H9 (cell line): ENCODE measurements around the gene ETFDH. TPM values are rescaled to one million over a fixed set of nuclear protein-coding genes. Genes with fewer than 3 reads are reported as not detected.
A peak's percentile ranks its signal among the peaks of the same experiment; 100 is the strongest.

Experiments
- DNase-seq: peaks from one replicate; pipeline ENCODE4 v3.0.0-alpha.2; 2017
- H2AFZ ChIP-seq: one replicate; pipeline ENCODE4 v1.6.1; 2013; ENCODE audit warnings: mild to moderate bottlenecking, low read length, control low read depth, moderate library complexity
- H2AK5ac ChIP-seq: 2 replicates; pipeline ENCODE4 v1.6.1; 2013; ENCODE audit warnings: low read length, control low read depth, mixed read lengths; ENCODE audit not compliant: insufficient read length
- H2BK120ac ChIP-seq: one replicate; pipeline ENCODE4 v1.6.1; 2013; ENCODE audit warnings: low read depth, mild to moderate bottlenecking, low read length, control low read depth, inconsistent platforms; ENCODE audit not compliant: poor library complexity, severe bottlenecking
- H2BK12ac ChIP-seq: 2 replicates; pipeline ENCODE4 v1.6.1; 2013; ENCODE audit warnings: low read length, control low read depth, mixed read lengths, low read depth; ENCODE audit not compliant: insufficient read length
- H2BK15ac ChIP-seq: 2 replicates; pipeline ENCODE4 v1.6.1; 2013; ENCODE audit warnings: low read depth, low read length, control low read depth
- H2BK20ac ChIP-seq: one replicate; pipeline ENCODE4 v1.6.1; 2013; ENCODE audit warnings: low read depth, mild to moderate bottlenecking, low read length, control low read depth, inconsistent platforms; ENCODE audit not compliant: poor library complexity, severe bottlenecking
- H2BK5ac ChIP-seq: 2 replicates; pipeline ENCODE4 v1.6.1; 2013; ENCODE audit warnings: low read length, control low read depth, mixed read lengths; ENCODE audit not compliant: insufficient read length
- H3K14ac ChIP-seq: 2 replicates; pipeline ENCODE4 v1.6.1; 2013; ENCODE audit warnings: low read length, control low read depth; ENCODE audit not compliant: insufficient read depth
- H3K18ac ChIP-seq: 2 replicates; pipeline ENCODE4 v1.6.1; 2013; ENCODE audit warnings: low read depth, mild to moderate bottlenecking, mixed read lengths, low read length, control low read depth; ENCODE audit not compliant: insufficient read length
- H3K23ac ChIP-seq: 2 replicates; pipeline ENCODE4 v1.6.1; 2013; ENCODE audit warnings: low read length, control low read depth, mixed read lengths, low read depth; ENCODE audit not compliant: insufficient read length
- H3K23me2 ChIP-seq: 2 replicates; pipeline ENCODE4 v1.6.1; 2013; ENCODE audit warnings: low read depth, mild to moderate bottlenecking, mixed read lengths, low read length, control low read depth; ENCODE audit not compliant: insufficient read length, poor library complexity, severe bottlenecking
- H3K27ac ChIP-seq: 2 replicates; pipeline ENCODE4 v1.5.1; 2013; ENCODE audit warnings: low read length, control low read depth, mixed read lengths, low read depth; ENCODE audit not compliant: insufficient read length
- H3K27me3 ChIP-seq: 2 replicates; pipeline ENCODE4 v1.6.1; 2013; ENCODE audit warnings: low read length, control low read depth, inconsistent platforms; ENCODE audit not compliant: insufficient read depth
- H3K4ac ChIP-seq: 2 replicates; pipeline ENCODE4 v1.6.1; 2013; ENCODE audit warnings: low read depth, mild to moderate bottlenecking, control low read depth, inconsistent platforms, low read length, moderate library complexity
- H3K4me1 ChIP-seq: 2 replicates; pipeline ENCODE4 v1.6.1; 2013; ENCODE audit warnings: low read length, control low read depth, inconsistent platforms; ENCODE audit not compliant: insufficient read depth
- H3K4me2 ChIP-seq: 2 replicates; pipeline ENCODE4 v1.6.1; 2013; ENCODE audit warnings: low read length, control low read depth, mixed read lengths; ENCODE audit not compliant: insufficient read length, insufficient read depth
- H3K56ac ChIP-seq: 2 replicates; pipeline ENCODE4 v1.6.1; 2013; ENCODE audit warnings: low read depth, mild to moderate bottlenecking, mixed read lengths, low read length, control low read depth; ENCODE audit not compliant: insufficient read length
- H3K79me1 ChIP-seq: 2 replicates; pipeline ENCODE4 v1.6.1; 2013; ENCODE audit warnings: low read depth, mild to moderate bottlenecking, moderate library complexity, low read length, control low read depth, inconsistent platforms; ENCODE audit not compliant: insufficient read depth, poor library complexity, severe bottlenecking
- H3K79me2 ChIP-seq: 2 replicates; pipeline ENCODE4 v1.6.1; 2013; ENCODE audit warnings: low read length, control low read depth, inconsistent platforms; ENCODE audit not compliant: insufficient read depth
- H3K9ac ChIP-seq: 2 replicates; pipeline ENCODE4 v1.6.1; 2013; ENCODE audit warnings: low read length, control low read depth, mixed read lengths; ENCODE audit not compliant: insufficient read length; ENCODE audit errors: extremely low read depth
- H3K9me3 ChIP-seq: one replicate; pipeline ENCODE4 v1.6.1; 2013; ENCODE audit warnings: low read depth, low read length, inconsistent platforms; ENCODE audit not compliant: control insufficient read depth
- H3T11ph ChIP-seq: one replicate; pipeline ENCODE4 v1.6.1; 2013; ENCODE audit warnings: mild to moderate bottlenecking, low read length, control low read depth, inconsistent platforms
- H4K20me1 ChIP-seq: one replicate; pipeline ENCODE4 v1.6.1; 2013; ENCODE audit not compliant: control insufficient read depth, insufficient read length, insufficient read depth
- H4K5ac ChIP-seq: 2 replicates; pipeline ENCODE4 v1.6.1; 2013; ENCODE audit warnings: low read depth, mild to moderate bottlenecking, mixed read lengths, low read length, control low read depth; ENCODE audit not compliant: insufficient read length
- H4K8ac ChIP-seq: replicated peaks from 2 replicates; pipeline ENCODE4 v1.6.1; 2013; ENCODE audit warnings: low read length, control low read depth, mixed read lengths, low read depth; ENCODE audit not compliant: insufficient read length
- H4K91ac ChIP-seq: 2 replicates; pipeline ENCODE4 v1.6.1; 2013; ENCODE audit warnings: low read depth, mild to moderate bottlenecking, moderate library complexity, mixed read lengths, low read length, control low read depth; ENCODE audit not compliant: insufficient read length
- H3K27ac Mint-ChIP-seq, 3 experiments: 2 replicates in 2 of 3; 3 replicates in 1 of 3; pipeline ENCODE4 v1.8.0; 2020 to 2021; ENCODE audit warnings: mixed read lengths in 3 of 3, mild to moderate bottlenecking in 1 of 3, moderate library complexity in 1 of 3
- H3K27me3 Mint-ChIP-seq: 2 replicates; pipeline ENCODE4 v1.8.0; 2021; ENCODE audit warnings: low read depth, mild to moderate bottlenecking, moderate library complexity, mixed read lengths
- H3K36me3 Mint-ChIP-seq, 3 experiments: 2 replicates in 2 of 3; 3 replicates in 1 of 3; pipeline ENCODE4 v1.8.0; 2020 to 2021; ENCODE audit warnings: low read depth in 3 of 3, mixed read lengths in 3 of 3; ENCODE audit not compliant: insufficient read depth in 1 of 3
- H3K4me1 Mint-ChIP-seq, 2 experiments: 2 replicates each; pipeline ENCODE4 v1.8.0; 2020; ENCODE audit warnings: mixed read lengths in 2 of 2
- H3K4me3 Mint-ChIP-seq, 2 experiments: 2 replicates in 1 of 2; 3 replicates in 1 of 2; pipeline ENCODE4 v1.8.0; 2020 to 2021; ENCODE audit warnings: mild to moderate bottlenecking in 2 of 2, mixed read lengths in 2 of 2, moderate library complexity in 1 of 2
- H3K9me3 Mint-ChIP-seq, 2 experiments: 2 replicates in 1 of 2; 3 replicates in 1 of 2; pipeline ENCODE4 v1.8.0; 2020; ENCODE audit warnings: mild to moderate bottlenecking in 2 of 2, mixed read lengths in 2 of 2, moderate library complexity in 1 of 2
- WGBS: extraction: QIAGEN DNeasy Blood & Tissue Kit; methylation state at CpG from one replicate; pipeline ENCODE4 v1.1.7; 2013; ENCODE audit warnings: missing lambda C conversion rate, low lambda C conversion rate, mixed read lengths; ENCODE audit not compliant: insufficient read length; ENCODE audit errors: extremely low coverage; 5-methylcytosine and 5-hydroxymethylcytosine counted together
- total RNA-seq: library from RNA; stranded (reverse); gene quantifications from 2 replicates; pipeline ENCODE4 v1.2.1, GENCODE V29; 2021
- TF ChIP-seq, protein P1 (sequence below): fragments of 200-600 bp; sonication (generic); conservative IDR thresholded peaks from 3 replicates; pipeline ENCODE4 v1.8.0; 2021; ENCODE audit warnings: antibody characterized with exemption, mild to moderate bottlenecking

Gene ETFDH
- total RNA-seq, 1 experiment from 2014 or later: 12.8 TPM

DNA sequence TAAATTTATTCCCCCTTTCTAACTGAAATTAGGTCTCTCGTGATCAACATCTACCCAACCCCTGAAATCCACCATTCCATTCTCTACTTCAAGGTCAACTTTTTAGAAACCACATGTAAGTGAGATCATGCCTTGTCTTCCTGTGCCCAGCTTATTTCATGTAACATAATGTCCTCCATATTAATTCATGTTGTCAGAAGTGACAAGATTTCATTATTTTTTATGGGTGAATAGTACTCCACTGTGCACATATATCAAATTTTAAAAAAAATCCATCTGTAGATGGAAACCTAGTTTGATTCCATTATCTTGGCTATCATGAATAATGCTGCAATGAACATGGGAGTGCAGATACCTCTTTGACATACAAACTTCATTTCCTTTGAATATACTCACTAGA lies 49.6 kb downstream of the ETFDH start:
- no peak overlapping the region for H2BK12ac ChIP-seq
- no peak overlapping the region for H3K14ac ChIP-seq
- H3K36me3 Mint-ChIP-seq: peaks cover 32 to 49% (median 44%) of the 10 kb centered on the region in 3 experiments
- no peak overlapping the region for H3K23ac ChIP-seq
- no peak overlapping the region for H4K91ac ChIP-seq
- H3K4me1 ChIP-seq: peaks cover 2% of the 10 kb centered on the region; the same call in 1 of the 2 replicates
- H3K4me1 Mint-ChIP-seq: peaks cover 11 to 14% of the 10 kb centered on the region in 2 experiments
- H2BK120ac ChIP-seq: no peak overlapping the region
- H3K27me3 ChIP-seq: no peaks in the 10 kb centered on the region
- no CpG with 5 or more reads among the region's 1 CpG for WGBS
- peaks cover 8% of the 10 kb centered on the region; the same call in 1 of the 2 replicates for H3K79me2 ChIP-seq
- no peak overlapping the region for H3K56ac ChIP-seq
- no peaks in the 10 kb centered on the region for H3K9me3 Mint-ChIP-seq
- no peak overlapping the region for H3K4me2 ChIP-seq
- no peaks in the 10 kb centered on the region for H3K9me3 ChIP-seq
- H3T11ph ChIP-seq: no peak overlapping the region
- H3K23me2 ChIP-seq: peaks cover 12% of the 10 kb centered on the region
- DNase-seq: no peak
- no peak overlapping the region for H2BK20ac ChIP-seq
- H3K79me1 ChIP-seq: peaks cover 2% of the 10 kb centered on the region
- TF ChIP-seq, protein P1, sequence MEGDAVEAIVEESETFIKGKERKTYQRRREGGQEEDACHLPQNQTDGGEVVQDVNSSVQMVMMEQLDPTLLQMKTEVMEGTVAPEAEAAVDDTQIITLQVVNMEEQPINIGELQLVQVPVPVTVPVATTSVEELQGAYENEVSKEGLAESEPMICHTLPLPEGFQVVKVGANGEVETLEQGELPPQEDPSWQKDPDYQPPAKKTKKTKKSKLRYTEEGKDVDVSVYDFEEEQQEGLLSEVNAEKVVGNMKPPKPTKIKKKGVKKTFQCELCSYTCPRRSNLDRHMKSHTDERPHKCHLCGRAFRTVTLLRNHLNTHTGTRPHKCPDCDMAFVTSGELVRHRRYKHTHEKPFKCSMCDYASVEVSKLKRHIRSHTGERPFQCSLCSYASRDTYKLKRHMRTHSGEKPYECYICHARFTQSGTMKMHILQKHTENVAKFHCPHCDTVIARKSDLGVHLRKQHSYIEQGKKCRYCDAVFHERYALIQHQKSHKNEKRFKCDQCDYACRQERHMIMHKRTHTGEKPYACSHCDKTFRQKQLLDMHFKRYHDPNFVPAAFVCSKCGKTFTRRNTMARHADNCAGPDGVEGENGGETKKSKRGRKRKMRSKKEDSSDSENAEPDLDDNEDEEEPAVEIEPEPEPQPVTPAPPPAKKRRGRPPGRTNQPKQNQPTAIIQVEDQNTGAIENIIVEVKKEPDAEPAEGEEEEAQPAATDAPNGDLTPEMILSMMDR: no peak
- H3K27me3 Mint-ChIP-seq: no peaks in the 10 kb centered on the region
- no peak overlapping the region for H2BK5ac ChIP-seq
- no peak overlapping the region for H3K27ac ChIP-seq
- peak overlapping the region; percentile 35 to 86; a peak in 3 of 5 replicates for H3K4me3 Mint-ChIP-seq
- H3K18ac ChIP-seq: no peak overlapping the region
- no peak overlapping the region for H2AK5ac ChIP-seq
- H2AFZ ChIP-seq: no peak overlapping the region
- no peak overlapping the region for H3K27ac Mint-ChIP-seq
- no peak overlapping the region for H4K8ac ChIP-seq
- no peak overlapping the region for H2BK15ac ChIP-seq
- no peak overlapping the region for H3K4ac ChIP-seq
- H4K5ac ChIP-seq: no peak overlapping the region
- no peak overlapping the region for H3K9ac ChIP-seq
- H4K20me1 ChIP-seq: no peaks in the 10 kb centered on the region
